Stomach smooth muscle (tissue), 2 donors: Measurements from ENCODE around the gene SLC36A3.
"Not testable (repeated sequence)": the region's sequence is repeated elsewhere in the genome, so short reads cannot be mapped to it uniquely, and the experiment has no call there.

Experiments
- H3K27ac ChIP-seq: one replicate; pipeline ENCODE4 v1.7.0; 2013; ENCODE audit warnings: mild to moderate bottlenecking, low read length, inconsistent platforms
- H3K27me3 ChIP-seq, 2 donors: one replicate each; pipeline ENCODE4 v1.7.0; 2013; ENCODE audit warnings: low read length in 2 of 2; ENCODE audit not compliant: insufficient read depth in 2 of 2, control insufficient read depth in 1 of 2
- H3K36me3 ChIP-seq, 2 donors: one replicate each; pipeline ENCODE4 v1.7.0; 2013; ENCODE audit warnings: low read length in 2 of 2; ENCODE audit not compliant: control insufficient read depth in 2 of 2, insufficient read depth in 2 of 2
- H3K4me1 ChIP-seq: one replicate; pipeline ENCODE4 v1.7.0; 2013; ENCODE audit warnings: low read length; ENCODE audit not compliant: control insufficient read depth, insufficient read depth
- H3K4me3 ChIP-seq, 2 donors: one replicate each; pipeline ENCODE4 v1.7.0; 2013; ENCODE audit warnings: low read length in 2 of 2
- H3K9ac ChIP-seq, 2 donors: one replicate each; pipeline ENCODE4 v1.7.0; 2013; ENCODE audit warnings: low read length in 2 of 2, mild to moderate bottlenecking in 1 of 2
- H3K9me3 ChIP-seq, 2 donors: one replicate each; pipeline ENCODE4 v1.7.0; 2013; ENCODE audit warnings: low read length in 2 of 2; ENCODE audit not compliant: control insufficient read depth in 2 of 2
- donor health status: healthy.
- donor health status: Pancreatic carcinoma.

Gene SLC36A3

GRCh38 chr5:151309266-151309665 is 5.7 kb upstream of the SLC36A3 start:
- not testable (repeated sequence) for H3K4me3 ChIP-seq, H3K4me1 ChIP-seq, H3K9me3 ChIP-seq

GRCh38 chr5:151298063-151298855 is 5.3 kb downstream of the SLC36A3 start:
- Histone ChIP-seq H3K9ac (no peak overlapping the region), H3K27ac (no peak overlapping the region), H3K27me3 (no peaks in the 10 kb centered on the region), H3K4me1 (no peaks in the 10 kb centered on the region), H3K36me3 (no peaks in the 10 kb centered on the region), H3K4me3 (no peak overlapping the region), H3K9me3 (no peaks in the 10 kb centered on the region)

More at GRCh38 chr5:151309266-151309665, 5.7 kb upstream of the SLC36A3 start:
- not testable (repeated sequence) for H3K36me3 ChIP-seq, H3K27ac ChIP-seq, H3K9ac ChIP-seq, H3K27me3 ChIP-seq

- Histone ChIP-seq H3K4me3 (no peak overlapping the region), H3K9me3 (no peaks in the 10 kb centered on the region), H3K27me3 (no peaks in the 10 kb centered on the region), H3K36me3 (no peaks in the 10 kb centered on the region), H3K27ac (no peak overlapping the region), H3K4me1 (no peaks in the 10 kb centered on the region), H3K9ac (no peak overlapping the region)
These were observed 6.6 kb downstream of the SLC36A3 start for GRCh38 chr5:151296974-151297373.

GRCh38 chr5:151296478-151296830 is 7.1 kb downstream of the SLC36A3 start:
- no peak overlapping the region for H3K9ac ChIP-seq
- no peaks in the 10 kb centered on the region for H3K27me3 ChIP-seq
- H3K36me3 ChIP-seq, result no peaks in the 10 kb centered on the region
- H3K4me3 ChIP-seq, result no peak overlapping the region
- H3K9me3 ChIP-seq, result no peaks in the 10 kb centered on the region
- H3K4me1 ChIP-seq, result no peaks in the 10 kb centered on the region
- no peak overlapping the region for H3K27ac ChIP-seq

- Histone ChIP-seq H3K27ac (no peak overlapping the region), H3K9me3 (no peaks in the 10 kb centered on the region)
These were observed 7.6 kb downstream of the SLC36A3 start for GRCh38 chr5:151295791-151296477.

GRCh38 chr5:151295138-151295537 is 8.4 kb downstream of the SLC36A3 start:
- Histone ChIP-seq H3K27me3 (no peaks in the 10 kb centered on the region), H3K9ac (no peak overlapping the region), H3K27ac (no peak overlapping the region), H3K4me3 (no peak overlapping the region), H3K9me3 (no peaks in the 10 kb centered on the region), H3K4me1 (no peaks in the 10 kb centered on the region), H3K36me3 (no peaks in the 10 kb centered on the region)

More at GRCh38 chr5:151295791-151296477, 7.6 kb downstream of the SLC36A3 start:
- H3K4me3 ChIP-seq, result no peak overlapping the region
- H3K9ac ChIP-seq, result no peak overlapping the region
- no peaks in the 10 kb centered on the region for H3K27me3 ChIP-seq
- H3K4me1 ChIP-seq, result no peaks in the 10 kb centered on the region
- no peaks in the 10 kb centered on the region for H3K36me3 ChIP-seq

- H3K4me3 ChIP-seq, result no peak overlapping the region
- no peak overlapping the region for H3K9ac ChIP-seq
- no peaks in the 10 kb centered on the region for H3K9me3 ChIP-seq
- no peaks in the 10 kb centered on the region for H3K36me3 ChIP-seq
- H3K4me1 ChIP-seq, result no peaks in the 10 kb centered on the region
- H3K27me3 ChIP-seq, result no peaks in the 10 kb centered on the region
- H3K27ac ChIP-seq, result no peak overlapping the region
These were observed 9.9 kb downstream of the SLC36A3 start for GRCh38 chr5:151293624-151294023.

GRCh38 chr5:151288180-151288579 is 15.4 kb downstream of the SLC36A3 start:
- H3K27ac ChIP-seq, result no peak overlapping the region
- H3K9ac ChIP-seq, result no peak overlapping the region
- no peaks in the 10 kb centered on the region for H3K27me3 ChIP-seq
- H3K4me3 ChIP-seq, result no peak overlapping the region
- H3K36me3 ChIP-seq, result no peaks in the 10 kb centered on the region
- H3K9me3 ChIP-seq, result no peaks in the 10 kb centered on the region
- H3K4me1 ChIP-seq, result no peaks in the 10 kb centered on the region

- no peak overlapping the region for H3K9ac ChIP-seq
- H3K27ac ChIP-seq, result no peak overlapping the region
- no peaks in the 10 kb centered on the region for H3K27me3 ChIP-seq
- H3K36me3 ChIP-seq, result no peaks in the 10 kb centered on the region
- H3K4me3 ChIP-seq, result no peak overlapping the region
- H3K9me3 ChIP-seq, result no peaks in the 10 kb centered on the region
- no peaks in the 10 kb centered on the region for H3K4me1 ChIP-seq
These were observed 17.3 kb downstream of the SLC36A3 start for GRCh38 chr5:151286246-151286645.

- no peaks in the 10 kb centered on the region for H3K4me1 ChIP-seq
- no peaks in the 10 kb centered on the region for H3K9me3 ChIP-seq
- no peaks in the 10 kb centered on the region for H3K27me3 ChIP-seq
- no peak overlapping the region for H3K4me3 ChIP-seq
- H3K9ac ChIP-seq, result no peak overlapping the region
- no peaks in the 10 kb centered on the region for H3K36me3 ChIP-seq
- no peak overlapping the region for H3K27ac ChIP-seq
These were observed 17.9 kb downstream of the SLC36A3 start for GRCh38 chr5:151285683-151286082.

GRCh38 chr5:151284392-151284967 is 19.1 kb downstream of the SLC36A3 start:
- no peak overlapping the region for H3K4me3 ChIP-seq
- no peaks in the 10 kb centered on the region for H3K9me3 ChIP-seq
- no peaks in the 10 kb centered on the region for H3K27me3 ChIP-seq
- no peaks in the 10 kb centered on the region for H3K4me1 ChIP-seq
- no peak overlapping the region for H3K9ac ChIP-seq
- H3K36me3 ChIP-seq, result no peaks in the 10 kb centered on the region
- H3K27ac ChIP-seq, result no peak overlapping the region
